GM23338 (cell line): ENCODE measurements around the gene RGS7. TPM values are rescaled to one million over a fixed set of nuclear protein-coding genes. Genes with fewer than 3 reads are reported as not detected.

Experiments
- ATAC-seq: fragments of 200-7000 bp; cut with Tn5 transposase; 3 replicates; pipeline ENCODE4 v1.9.1; 2020
- DNase-seq: peaks from one replicate; pipeline ENCODE4 v3.0.0-alpha.2; 2015; ENCODE audit warnings: low spot score
- H2AFZ ChIP-seq: fragments of 200-600 bp; sonication (generic); 2 replicates; pipeline ENCODE4 v1.8.0; 2016; ENCODE audit warnings: antibody characterized with exemption, mild to moderate bottlenecking, moderate library complexity
- H3F3A ChIP-seq: fragments of 200-600 bp; sonication (generic); replicated peaks from 2 replicates; pipeline ENCODE4 v1.8.0; 2017; ENCODE audit warnings: antibody characterized with exemption, mixed run types, low read depth
- H3K27ac ChIP-seq: fragments of 200-600 bp; sonication (generic); 2 replicates; pipeline ENCODE4 v1.6.1; 2016; ENCODE audit warnings: low read depth
- H3K27me3 ChIP-seq: fragments of 200-600 bp; sonication (generic); 2 replicates; pipeline ENCODE4 v1.8.0; 2016; ENCODE audit warnings: mild to moderate bottlenecking, mixed run types, moderate library complexity; ENCODE audit not compliant: insufficient read depth
- H3K36me3 ChIP-seq: fragments of 200-600 bp; sonication (generic); 2 replicates; pipeline ENCODE4 v1.8.0; 2016; ENCODE audit warnings: mild to moderate bottlenecking; ENCODE audit not compliant: insufficient read depth
- H3K4me1 ChIP-seq: fragments of 200-600 bp; sonication (generic); 2 replicates; pipeline ENCODE4 v1.8.0; 2016; ENCODE audit warnings: mild to moderate bottlenecking, moderate library complexity; ENCODE audit not compliant: insufficient read depth
- H3K4me2 ChIP-seq: fragments of 200-600 bp; sonication (generic); 2 replicates; pipeline ENCODE4 v1.7.1; 2017; ENCODE audit warnings: mixed run types
- H3K4me3 ChIP-seq: fragments of 200-600 bp; sonication (generic); 2 replicates; pipeline ENCODE4 v1.6.1; 2016; ENCODE audit warnings: mixed run types
- H3K79me2 ChIP-seq: fragments of 200-600 bp; sonication (generic); replicated peaks from 2 replicates; pipeline ENCODE4 v1.8.0; 2017; ENCODE audit warnings: mild to moderate bottlenecking; ENCODE audit not compliant: insufficient read depth
- H3K9me2 ChIP-seq: fragments of 200-600 bp; sonication (generic); 2 replicates; pipeline ENCODE4 v1.8.0; 2017; ENCODE audit not compliant: insufficient read depth
- H4K20me1 ChIP-seq: fragments of 200-600 bp; sonication (generic); replicated peaks from 2 replicates; pipeline ENCODE4 v1.8.0; 2017; ENCODE audit warnings: mild to moderate bottlenecking; ENCODE audit not compliant: insufficient read depth
- H3K27ac Mint-ChIP-seq: 2 replicates; pipeline ENCODE4 v1.8.0; 2020; ENCODE audit warnings: inconsistent platforms, mild to moderate bottlenecking, moderate library complexity, mixed read lengths
- H3K27me3 Mint-ChIP-seq: 3 replicates; pipeline ENCODE4 v1.8.0; 2022; ENCODE audit warnings: low read depth, mild to moderate bottlenecking, moderate library complexity, mixed read lengths, inconsistent platforms; ENCODE audit not compliant: insufficient read depth, poor library complexity
- H3K36me3 Mint-ChIP-seq: 3 replicates; pipeline ENCODE4 v1.8.0; 2021; ENCODE audit warnings: low read depth, mild to moderate bottlenecking, inconsistent platforms, moderate library complexity, mixed read lengths
- H3K4me1 Mint-ChIP-seq: 3 replicates; pipeline ENCODE4 v1.8.0; 2020; ENCODE audit warnings: mild to moderate bottlenecking, inconsistent platforms, mixed read lengths
- H3K4me3 Mint-ChIP-seq: 3 replicates; pipeline ENCODE4 v1.8.0; 2021; ENCODE audit warnings: moderate library complexity, mild to moderate bottlenecking, inconsistent platforms, mixed read lengths
- H3K9me3 Mint-ChIP-seq: 3 replicates; pipeline ENCODE4 v1.8.0; 2020; ENCODE audit warnings: moderate library complexity, mild to moderate bottlenecking, inconsistent platforms, mixed read lengths
- EZH2phosphoT487 ChIP-seq: fragments of 200-600 bp; sonication (generic); IDR thresholded peaks from one replicate; pipeline ENCODE4 v1.8.1; 2018; ENCODE audit warnings: antibody characterized with exemption; ENCODE audit not compliant: unreplicated experiment
- JUNB ChIP-seq: IDR thresholded peaks from one replicate; pipeline ENCODE4 v1.6.1; 2016; ENCODE audit warnings: antibody characterized with exemption; ENCODE audit not compliant: unreplicated experiment
- ZNF331 ChIP-seq: fragments of 250-450 bp; sonication (Bioruptor Pico); IDR thresholded peaks from 2 replicates; pipeline ENCODE4 v1.5.0; 2020; ENCODE audit warnings: low read depth, mild to moderate bottlenecking, moderate library complexity
- polyA plus RNA-seq: library from polyadenylated mRNA; unstranded; fragments of >200 nt; fragmentation: Nextera tagmentation; extraction: Ambion mirVana; gene quantifications from 2 replicates; pipeline ENCODE4 v1.2.1, GENCODE V29; 2016
- total RNA-seq: library from RNA; depleted of rRNA; stranded (reverse); fragments of >200 nt; shearing (Covaris generic); gene quantifications from 2 replicates; pipeline ENCODE4 v1.2.3, GENCODE V29; 2014
- TF ChIP-seq, protein P1 (sequence below), 2 experiments: fragments of 200-600 bp in 1 of 2; sonication (generic) in 1 of 2; conservative IDR thresholded peaks; 2 replicates each; pipeline versions ENCODE4 v1.5.1 to v1.6.1; 2016 to 2017; ENCODE audit warnings: antibody characterized with exemption in 2 of 2, low read depth in 2 of 2, mild to moderate bottlenecking in 2 of 2, moderate library complexity in 1 of 2
- TF ChIP-seq, protein P2 (sequence below): fragments of 250-450 bp; sonication (Bioruptor Pico); IDR thresholded peaks from 2 replicates; pipeline ENCODE4 v1.5.0; 2020; ENCODE audit warnings: mild to moderate bottlenecking, moderate library complexity
- TF ChIP-seq, protein P3 (sequence below): IDR thresholded peaks from one replicate; pipeline ENCODE4 v1.6.1; 2018; ENCODE audit warnings: antibody characterized with exemption; ENCODE audit not compliant: unreplicated experiment

The RGS7 gene
- total and polyA plus RNA-seq, 2 experiments from 2014 or later, result 2.0 to 2.2 TPM

DNA sequence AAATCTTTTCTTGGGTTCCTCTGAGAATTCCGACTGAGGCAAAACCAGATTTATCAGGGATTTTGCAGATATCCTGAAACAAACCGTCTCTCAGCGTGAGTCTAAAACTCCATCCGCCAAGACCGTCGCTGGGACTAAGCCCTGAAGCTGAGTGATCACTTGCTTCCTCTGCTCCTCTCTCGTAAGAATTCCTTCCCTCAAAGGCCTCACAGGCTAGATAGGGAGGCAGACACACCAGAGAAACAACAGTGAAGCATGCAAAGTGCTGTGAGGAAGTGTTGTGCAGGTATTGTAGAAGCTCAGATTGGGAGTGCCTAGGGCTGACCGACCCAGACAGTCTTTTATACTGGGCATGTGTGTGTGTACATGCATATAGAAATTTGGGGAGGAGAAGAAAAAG is 119.1 kb downstream of the RGS7 start:
- DNase-seq (peak; percentile 11), ATAC-seq (peak; percentile 60)
- Mint-ChIP-seq H3K9me3 (no peaks in the 10 kb centered on the region), H3K4me3 (no peak overlapping the region), H3K27ac (no peak overlapping the region; the same call in 1 of the 2 replicates), H3K27me3 (peaks cover 2% of the 10 kb centered on the region), H3K4me1 (peaks cover 7% of the 10 kb centered on the region), H3K36me3 (no peaks in the 10 kb centered on the region)
- Histone ChIP-seq H2AFZ (peak overlapping the region; percentile 3; the same call in 1 of the 2 replicates), H3K36me3 (no peaks in the 10 kb centered on the region), H4K20me1 (no peaks in the 10 kb centered on the region), H3K4me1 (no peaks in the 10 kb centered on the region), H3K4me2 (no peak overlapping the region), H3F3A (no peaks in the 10 kb centered on the region), H3K79me2 (no peaks in the 10 kb centered on the region), H3K9me2 (no peaks in the 10 kb centered on the region), H3K27me3 (no peaks in the 10 kb centered on the region), H3K4me3 (no peak overlapping the region), H3K27ac (no peak overlapping the region; the same call in 1 of the 2 replicates)
- TF ChIP-seq EZH2phosphoT487 (no peak), JUNB (no peak), ZNF331 (CRISPR knock-in tag) (no peak)
- TF ChIP-seq, protein P1, sequence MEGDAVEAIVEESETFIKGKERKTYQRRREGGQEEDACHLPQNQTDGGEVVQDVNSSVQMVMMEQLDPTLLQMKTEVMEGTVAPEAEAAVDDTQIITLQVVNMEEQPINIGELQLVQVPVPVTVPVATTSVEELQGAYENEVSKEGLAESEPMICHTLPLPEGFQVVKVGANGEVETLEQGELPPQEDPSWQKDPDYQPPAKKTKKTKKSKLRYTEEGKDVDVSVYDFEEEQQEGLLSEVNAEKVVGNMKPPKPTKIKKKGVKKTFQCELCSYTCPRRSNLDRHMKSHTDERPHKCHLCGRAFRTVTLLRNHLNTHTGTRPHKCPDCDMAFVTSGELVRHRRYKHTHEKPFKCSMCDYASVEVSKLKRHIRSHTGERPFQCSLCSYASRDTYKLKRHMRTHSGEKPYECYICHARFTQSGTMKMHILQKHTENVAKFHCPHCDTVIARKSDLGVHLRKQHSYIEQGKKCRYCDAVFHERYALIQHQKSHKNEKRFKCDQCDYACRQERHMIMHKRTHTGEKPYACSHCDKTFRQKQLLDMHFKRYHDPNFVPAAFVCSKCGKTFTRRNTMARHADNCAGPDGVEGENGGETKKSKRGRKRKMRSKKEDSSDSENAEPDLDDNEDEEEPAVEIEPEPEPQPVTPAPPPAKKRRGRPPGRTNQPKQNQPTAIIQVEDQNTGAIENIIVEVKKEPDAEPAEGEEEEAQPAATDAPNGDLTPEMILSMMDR (conservative IDR thresholded peaks at IDR 0.05; ENCODE audit: low read depth in 2 of 2), result no peak
- TF ChIP-seq, protein P2, sequence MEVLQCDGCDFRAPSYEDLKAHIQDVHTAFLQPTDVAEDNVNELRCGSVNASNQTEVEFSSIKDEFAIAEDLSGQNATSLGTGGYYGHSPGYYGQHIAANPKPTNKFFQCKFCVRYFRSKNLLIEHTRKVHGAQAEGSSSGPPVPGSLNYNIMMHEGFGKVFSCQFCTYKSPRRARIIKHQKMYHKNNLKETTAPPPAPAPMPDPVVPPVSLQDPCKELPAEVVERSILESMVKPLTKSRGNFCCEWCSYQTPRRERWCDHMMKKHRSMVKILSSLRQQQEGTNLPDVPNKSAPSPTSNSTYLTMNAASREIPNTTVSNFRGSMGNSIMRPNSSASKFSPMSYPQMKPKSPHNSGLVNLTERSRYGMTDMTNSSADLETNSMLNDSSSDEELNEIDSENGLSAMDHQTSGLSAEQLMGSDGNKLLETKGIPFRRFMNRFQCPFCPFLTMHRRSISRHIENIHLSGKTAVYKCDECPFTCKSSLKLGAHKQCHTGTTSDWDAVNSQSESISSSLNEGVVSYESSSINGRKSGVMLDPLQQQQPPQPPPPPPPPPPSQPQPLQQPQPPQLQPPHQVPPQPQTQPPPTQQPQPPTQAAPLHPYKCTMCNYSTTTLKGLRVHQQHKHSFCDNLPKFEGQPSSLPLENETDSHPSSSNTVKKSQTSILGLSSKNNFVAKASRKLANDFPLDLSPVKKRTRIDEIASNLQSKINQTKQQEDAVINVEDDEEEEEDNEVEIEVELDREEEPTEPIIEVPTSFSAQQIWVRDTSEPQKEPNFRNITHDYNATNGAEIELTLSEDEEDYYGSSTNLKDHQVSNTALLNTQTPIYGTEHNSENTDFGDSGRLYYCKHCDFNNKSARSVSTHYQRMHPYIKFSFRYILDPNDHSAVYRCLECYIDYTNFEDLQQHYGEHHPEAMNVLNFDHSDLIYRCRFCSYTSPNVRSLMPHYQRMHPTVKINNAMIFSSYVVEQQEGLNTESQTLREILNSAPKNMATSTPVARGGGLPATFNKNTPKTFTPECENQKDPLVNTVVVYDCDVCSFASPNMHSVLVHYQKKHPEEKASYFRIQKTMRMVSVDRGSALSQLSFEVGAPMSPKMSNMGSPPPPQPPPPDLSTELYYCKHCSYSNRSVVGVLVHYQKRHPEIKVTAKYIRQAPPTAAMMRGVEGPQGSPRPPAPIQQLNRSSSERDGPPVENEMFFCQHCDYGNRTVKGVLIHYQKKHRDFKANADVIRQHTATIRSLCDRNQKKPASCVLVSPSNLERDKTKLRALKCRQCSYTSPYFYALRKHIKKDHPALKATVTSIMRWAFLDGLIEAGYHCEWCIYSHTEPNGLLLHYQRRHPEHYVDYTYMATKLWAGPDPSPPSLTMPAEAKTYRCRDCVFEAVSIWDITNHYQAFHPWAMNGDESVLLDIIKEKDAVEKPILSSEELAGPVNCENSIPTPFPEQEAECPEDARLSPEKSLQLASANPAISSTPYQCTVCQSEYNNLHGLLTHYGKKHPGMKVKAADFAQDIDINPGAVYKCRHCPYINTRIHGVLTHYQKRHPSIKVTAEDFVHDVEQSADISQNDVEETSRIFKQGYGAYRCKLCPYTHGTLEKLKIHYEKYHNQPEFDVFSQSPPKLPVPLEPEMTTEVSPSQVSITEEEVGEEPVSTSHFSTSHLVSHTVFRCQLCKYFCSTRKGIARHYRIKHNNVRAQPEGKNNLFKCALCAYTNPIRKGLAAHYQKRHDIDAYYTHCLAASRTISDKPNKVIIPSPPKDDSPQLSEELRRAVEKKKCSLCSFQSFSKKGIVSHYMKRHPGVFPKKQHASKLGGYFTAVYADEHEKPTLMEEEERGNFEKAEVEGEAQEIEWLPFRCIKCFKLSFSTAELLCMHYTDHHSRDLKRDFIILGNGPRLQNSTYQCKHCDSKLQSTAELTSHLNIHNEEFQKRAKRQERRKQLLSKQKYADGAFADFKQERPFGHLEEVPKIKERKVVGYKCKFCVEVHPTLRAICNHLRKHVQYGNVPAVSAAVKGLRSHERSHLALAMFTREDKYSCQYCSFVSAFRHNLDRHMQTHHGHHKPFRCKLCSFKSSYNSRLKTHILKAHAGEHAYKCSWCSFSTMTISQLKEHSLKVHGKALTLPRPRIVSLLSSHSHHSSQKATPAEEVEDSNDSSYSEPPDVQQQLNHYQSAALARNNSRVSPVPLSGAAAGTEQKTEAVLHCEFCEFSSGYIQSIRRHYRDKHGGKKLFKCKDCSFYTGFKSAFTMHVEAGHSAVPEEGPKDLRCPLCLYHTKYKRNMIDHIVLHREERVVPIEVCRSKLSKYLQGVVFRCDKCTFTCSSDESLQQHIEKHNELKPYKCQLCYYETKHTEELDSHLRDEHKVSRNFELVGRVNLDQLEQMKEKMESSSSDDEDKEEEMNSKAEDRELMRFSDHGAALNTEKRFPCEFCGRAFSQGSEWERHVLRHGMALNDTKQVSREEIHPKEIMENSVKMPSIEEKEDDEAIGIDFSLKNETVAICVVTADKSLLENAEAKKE (CRISPR knock-in tag), result no peak
- TF ChIP-seq, protein P3, sequence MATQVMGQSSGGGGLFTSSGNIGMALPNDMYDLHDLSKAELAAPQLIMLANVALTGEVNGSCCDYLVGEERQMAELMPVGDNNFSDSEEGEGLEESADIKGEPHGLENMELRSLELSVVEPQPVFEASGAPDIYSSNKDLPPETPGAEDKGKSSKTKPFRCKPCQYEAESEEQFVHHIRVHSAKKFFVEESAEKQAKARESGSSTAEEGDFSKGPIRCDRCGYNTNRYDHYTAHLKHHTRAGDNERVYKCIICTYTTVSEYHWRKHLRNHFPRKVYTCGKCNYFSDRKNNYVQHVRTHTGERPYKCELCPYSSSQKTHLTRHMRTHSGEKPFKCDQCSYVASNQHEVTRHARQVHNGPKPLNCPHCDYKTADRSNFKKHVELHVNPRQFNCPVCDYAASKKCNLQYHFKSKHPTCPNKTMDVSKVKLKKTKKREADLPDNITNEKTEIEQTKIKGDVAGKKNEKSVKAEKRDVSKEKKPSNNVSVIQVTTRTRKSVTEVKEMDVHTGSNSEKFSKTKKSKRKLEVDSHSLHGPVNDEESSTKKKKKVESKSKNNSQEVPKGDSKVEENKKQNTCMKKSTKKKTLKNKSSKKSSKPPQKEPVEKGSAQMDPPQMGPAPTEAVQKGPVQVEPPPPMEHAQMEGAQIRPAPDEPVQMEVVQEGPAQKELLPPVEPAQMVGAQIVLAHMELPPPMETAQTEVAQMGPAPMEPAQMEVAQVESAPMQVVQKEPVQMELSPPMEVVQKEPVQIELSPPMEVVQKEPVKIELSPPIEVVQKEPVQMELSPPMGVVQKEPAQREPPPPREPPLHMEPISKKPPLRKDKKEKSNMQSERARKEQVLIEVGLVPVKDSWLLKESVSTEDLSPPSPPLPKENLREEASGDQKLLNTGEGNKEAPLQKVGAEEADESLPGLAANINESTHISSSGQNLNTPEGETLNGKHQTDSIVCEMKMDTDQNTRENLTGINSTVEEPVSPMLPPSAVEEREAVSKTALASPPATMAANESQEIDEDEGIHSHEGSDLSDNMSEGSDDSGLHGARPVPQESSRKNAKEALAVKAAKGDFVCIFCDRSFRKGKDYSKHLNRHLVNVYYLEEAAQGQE, result no peak
